Endothelial cell of umbilical vein (primary cell): Measurements from ENCODE around the gene KCNE2.

Experiments
- EZH2 ChIP-seq: IDR thresholded peaks from 2 replicates; pipeline ENCODE4 v1.6.1; 2012; ENCODE audit warnings: borderline replicate concordance, low read depth, mild to moderate bottlenecking, moderate library complexity, low read length, inconsistent platforms; ENCODE audit not compliant: severe bottlenecking
- GATA2 ChIP-seq: IDR thresholded peaks from 2 replicates; pipeline ENCODE4 v1.7.0; 2011; ENCODE audit warnings: low read depth, mild to moderate bottlenecking, moderate library complexity, mixed read lengths, low read length; ENCODE audit not compliant: insufficient read length, insufficient read depth
- POLR2A ChIP-seq: IDR thresholded peaks from 2 replicates; pipeline ENCODE4 v1.6.1; 2012; ENCODE audit warnings: low read depth, mild to moderate bottlenecking, control low read depth, low read length
- POLR2AphosphoS5 ChIP-seq: IDR thresholded peaks from 2 replicates; pipeline ENCODE4 v1.6.1; 2012; ENCODE audit warnings: low read depth, mild to moderate bottlenecking, control low read depth, low read length, moderate library complexity; ENCODE audit not compliant: insufficient read depth
- TF ChIP-seq, protein P1 (sequence below), 2 donors: IDR thresholded peaks; 1 replicate in 1 of 2; 2 replicates in 1 of 2; pipeline ENCODE4 v1.5.1; 2011; ENCODE audit warnings: low read length in 2 of 2, mild to moderate bottlenecking in 2 of 2, moderate library complexity in 2 of 2, control low read depth in 1 of 2, inconsistent platforms in 1 of 2, low read depth in 1 of 2; ENCODE audit not compliant: insufficient read depth in 1 of 2; ENCODE audit errors: extremely low read depth in 1 of 2

DNA sequence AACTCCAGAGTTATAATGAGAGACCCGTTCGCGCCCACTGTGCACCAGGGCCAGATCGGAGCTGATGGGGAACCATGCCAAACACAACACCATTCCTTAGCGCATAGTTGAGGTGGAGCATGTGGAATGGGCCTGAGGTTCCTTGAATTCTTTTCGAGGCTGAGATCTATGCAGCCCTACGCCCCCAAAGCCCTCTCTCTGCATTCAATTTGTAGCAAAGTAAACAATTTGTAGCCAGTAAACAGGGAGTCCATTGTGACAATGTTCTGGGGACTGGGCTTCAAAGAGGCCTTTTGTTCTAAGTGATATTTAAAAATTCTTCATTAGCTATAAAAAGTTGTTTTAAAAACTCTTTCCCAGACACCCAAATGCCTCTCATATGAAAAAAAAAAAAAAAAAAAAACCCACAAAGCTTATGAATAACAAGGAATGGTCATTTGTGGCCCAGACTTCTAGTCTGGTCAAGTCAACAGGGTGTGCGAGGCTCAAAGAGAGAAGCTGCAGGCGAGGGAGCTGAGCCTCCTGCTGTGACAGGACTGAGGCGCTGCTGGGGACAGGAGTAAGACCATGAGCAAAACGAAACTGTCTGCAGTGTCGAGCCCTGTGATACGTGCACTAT lies 30.6 kb upstream of the KCNE2 start:
- TF ChIP-seq POLR2A, result no peak
- no peak for TF ChIP-seq POLR2AphosphoS5
- TF ChIP-seq, protein P1, sequence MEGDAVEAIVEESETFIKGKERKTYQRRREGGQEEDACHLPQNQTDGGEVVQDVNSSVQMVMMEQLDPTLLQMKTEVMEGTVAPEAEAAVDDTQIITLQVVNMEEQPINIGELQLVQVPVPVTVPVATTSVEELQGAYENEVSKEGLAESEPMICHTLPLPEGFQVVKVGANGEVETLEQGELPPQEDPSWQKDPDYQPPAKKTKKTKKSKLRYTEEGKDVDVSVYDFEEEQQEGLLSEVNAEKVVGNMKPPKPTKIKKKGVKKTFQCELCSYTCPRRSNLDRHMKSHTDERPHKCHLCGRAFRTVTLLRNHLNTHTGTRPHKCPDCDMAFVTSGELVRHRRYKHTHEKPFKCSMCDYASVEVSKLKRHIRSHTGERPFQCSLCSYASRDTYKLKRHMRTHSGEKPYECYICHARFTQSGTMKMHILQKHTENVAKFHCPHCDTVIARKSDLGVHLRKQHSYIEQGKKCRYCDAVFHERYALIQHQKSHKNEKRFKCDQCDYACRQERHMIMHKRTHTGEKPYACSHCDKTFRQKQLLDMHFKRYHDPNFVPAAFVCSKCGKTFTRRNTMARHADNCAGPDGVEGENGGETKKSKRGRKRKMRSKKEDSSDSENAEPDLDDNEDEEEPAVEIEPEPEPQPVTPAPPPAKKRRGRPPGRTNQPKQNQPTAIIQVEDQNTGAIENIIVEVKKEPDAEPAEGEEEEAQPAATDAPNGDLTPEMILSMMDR (IDR thresholded peaks at IDR 0.05; ENCODE audit: extremely low read depth in 1 of 2, insufficient read depth in 1 of 2, low read depth in 1 of 2, low read length in 2 of 2), result no peak
- TF ChIP-seq EZH2, result no peak
- TF ChIP-seq GATA2, result no peak
